ENCODE results near the gene CELF5. TPM values are rescaled to one million over a fixed set of nuclear protein-coding genes. Genes with fewer than 3 reads are reported as not detected.
"Not testable (repeated sequence)": the region's sequence is repeated elsewhere in the genome, so short reads cannot be mapped to it uniquely, and the experiment has no call there.

The CELF5 gene
- total and polyA plus RNA-seq, 2 experiments from 2014 or later: 5.6 to 10.6 TPM

DNA sequence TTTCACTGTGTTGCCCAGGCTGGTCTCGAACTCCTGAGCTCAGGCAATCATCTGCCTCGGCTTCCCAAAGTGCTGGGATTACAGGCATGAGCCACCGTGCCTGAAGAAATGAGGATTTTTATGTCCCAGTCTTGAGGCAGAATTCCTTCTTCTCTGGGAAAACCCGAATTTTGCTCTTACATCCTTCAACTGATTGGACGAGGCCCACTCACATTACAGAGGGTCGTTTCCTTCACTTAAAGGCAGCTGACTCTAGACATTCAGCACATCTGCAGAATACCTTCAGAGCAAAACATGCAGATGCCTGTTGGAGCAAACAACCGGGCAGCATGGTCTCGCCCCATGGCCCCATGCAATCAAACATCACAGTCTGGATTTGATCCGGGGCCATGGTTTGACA is 105.6 kb downstream of the CELF5 start (continued):
- TF ChIP-seq ZNF331 (CRISPR knock-in tag; IDR thresholded peaks at IDR 0.05; ENCODE audit: low read depth): no peak
- TF ChIP-seq NANOG (IDR thresholded peaks at IDR 0.05; ENCODE audit: borderline replicate concordance): no peak
- TF ChIP-seq POLR2AphosphoS5 (IDR thresholded peaks at IDR 0.05; ENCODE audit: low read depth): no peak
- TF ChIP-seq CREB1 (CRISPR knock-in tag; IDR thresholded peaks at IDR 0.05; ENCODE audit: low read depth): no peak

DNA sequence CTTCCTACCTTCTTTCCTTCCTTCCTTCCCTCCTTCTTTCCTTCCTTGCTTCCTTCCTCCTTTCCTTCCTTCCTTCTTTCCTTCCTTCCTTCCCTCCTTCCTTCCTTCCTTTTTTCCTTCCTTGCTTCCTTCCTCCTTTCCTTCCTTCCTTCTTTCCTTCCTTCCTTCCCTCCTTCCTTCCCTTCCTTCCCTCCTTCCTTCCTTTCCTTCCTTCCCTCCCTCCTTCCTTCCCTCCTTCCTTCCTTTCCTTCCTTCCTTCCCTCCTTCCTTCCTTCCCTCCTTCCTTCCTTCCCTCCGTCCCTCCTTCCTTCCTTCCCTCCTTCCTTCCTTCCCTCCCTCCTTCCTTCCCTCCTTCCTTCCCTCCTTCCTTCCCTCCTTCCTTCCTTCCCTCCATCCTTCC is 107.8 kb downstream of the CELF5 start:
- not testable (repeated sequence) for H2AFZ ChIP-seq; ATAC-seq; H3K9me3 Mint-ChIP-seq; H3K9me2 ChIP-seq (ENCODE audit: insufficient read depth); H3F3A ChIP-seq (replicated peaks; ENCODE audit: low read depth); H3K27me3 Mint-ChIP-seq (ENCODE audit: insufficient read depth, low read depth, poor library complexity); H3K4me3 ChIP-seq; H3K27ac ChIP-seq (ENCODE audit: low read depth); H3K4me1 ChIP-seq (ENCODE audit: insufficient read depth); DNase-seq (ENCODE audit: low spot score); H3K36me3 Mint-ChIP-seq (ENCODE audit: low read depth); H3K36me3 ChIP-seq (ENCODE audit: insufficient read depth); H3K27ac Mint-ChIP-seq; H3K79me2 ChIP-seq (replicated peaks; ENCODE audit: insufficient read depth); H3K4me3 Mint-ChIP-seq; H3K4me1 Mint-ChIP-seq; H3K4me2 ChIP-seq; H3K27me3 ChIP-seq (ENCODE audit: insufficient read depth); H4K20me1 ChIP-seq (replicated peaks; ENCODE audit: insufficient read depth)

DNA sequence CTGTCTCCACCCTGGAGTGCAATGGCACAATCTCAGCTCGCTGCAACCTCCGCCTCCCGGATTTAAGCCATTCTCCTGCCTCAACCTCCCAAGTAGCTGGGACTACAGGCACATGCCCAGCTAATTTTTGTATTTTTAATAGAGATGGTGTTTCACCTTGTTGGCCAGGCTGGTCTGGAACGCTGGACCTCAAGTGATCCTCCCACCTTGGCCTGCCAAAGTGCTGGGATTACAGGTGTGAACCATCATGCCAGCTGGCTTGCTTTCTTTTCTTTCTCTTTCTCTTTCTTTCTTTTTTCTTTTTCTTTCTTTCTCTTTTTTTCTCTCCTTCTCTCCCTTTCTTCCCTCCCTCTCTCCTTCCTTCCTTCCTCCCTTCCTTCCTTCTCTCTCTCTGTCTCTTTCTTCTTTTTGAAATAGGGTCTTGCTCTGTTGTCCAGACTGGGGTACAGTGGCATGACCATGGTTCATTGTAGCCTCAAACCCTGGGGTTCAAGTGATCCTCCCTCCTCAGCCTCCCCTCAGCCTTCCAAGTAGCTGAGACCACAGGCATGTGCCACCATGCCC is 108.6 kb downstream of the CELF5 start:
- Histone ChIP-seq H3K9me2 (ENCODE audit: insufficient read depth) (no peaks in the 10 kb centered on the region), H3K4me1 (ENCODE audit: insufficient read depth) (no peaks in the 10 kb centered on the region), H3K36me3 (ENCODE audit: insufficient read depth) (no peaks in the 10 kb centered on the region), H3K4me2 (no peak overlapping the region), H3K4me3 (no peak overlapping the region), H4K20me1 (replicated peaks; ENCODE audit: insufficient read depth) (no peaks in the 10 kb centered on the region; the same call in 1 of the 2 replicates), H3K27ac (ENCODE audit: low read depth) (no peak overlapping the region), H3F3A (replicated peaks; ENCODE audit: low read depth) (no peaks in the 10 kb centered on the region), H3K27me3 (ENCODE audit: insufficient read depth) (no peaks in the 10 kb centered on the region), H3K79me2 (replicated peaks; ENCODE audit: insufficient read depth) (no peaks in the 10 kb centered on the region), H2AFZ (no peak overlapping the region)
- Mint-ChIP-seq H3K4me1 (no peaks in the 10 kb centered on the region), H3K27ac (no peak overlapping the region), H3K36me3 (ENCODE audit: low read depth) (no peaks in the 10 kb centered on the region), H3K9me3 (peaks cover 7% of the 10 kb centered on the region), H3K4me3 (no peak overlapping the region), H3K27me3 (ENCODE audit: insufficient read depth, low read depth, poor library complexity) (peaks cover 5% of the 10 kb centered on the region)
- ATAC-seq: no peak
- TF ChIP-seq NANOG (IDR thresholded peaks at IDR 0.05; ENCODE audit: borderline replicate concordance) (no peak), EZH2 (IDR thresholded peaks at IDR 0.05; ENCODE audit: low read depth, unreplicated experiment) (no peak), EZH2phosphoT487 (IDR thresholded peaks at IDR 0.05; ENCODE audit: unreplicated experiment) (no peak)
- TF ChIP-seq, protein P1, sequence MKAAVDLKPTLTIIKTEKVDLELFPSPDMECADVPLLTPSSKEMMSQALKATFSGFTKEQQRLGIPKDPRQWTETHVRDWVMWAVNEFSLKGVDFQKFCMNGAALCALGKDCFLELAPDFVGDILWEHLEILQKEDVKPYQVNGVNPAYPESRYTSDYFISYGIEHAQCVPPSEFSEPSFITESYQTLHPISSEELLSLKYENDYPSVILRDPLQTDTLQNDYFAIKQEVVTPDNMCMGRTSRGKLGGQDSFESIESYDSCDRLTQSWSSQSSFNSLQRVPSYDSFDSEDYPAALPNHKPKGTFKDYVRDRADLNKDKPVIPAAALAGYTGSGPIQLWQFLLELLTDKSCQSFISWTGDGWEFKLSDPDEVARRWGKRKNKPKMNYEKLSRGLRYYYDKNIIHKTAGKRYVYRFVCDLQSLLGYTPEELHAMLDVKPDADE (IDR thresholded peaks at IDR 0.05): no peak
- no peak for DNase-seq (ENCODE audit: low spot score)

DNA sequence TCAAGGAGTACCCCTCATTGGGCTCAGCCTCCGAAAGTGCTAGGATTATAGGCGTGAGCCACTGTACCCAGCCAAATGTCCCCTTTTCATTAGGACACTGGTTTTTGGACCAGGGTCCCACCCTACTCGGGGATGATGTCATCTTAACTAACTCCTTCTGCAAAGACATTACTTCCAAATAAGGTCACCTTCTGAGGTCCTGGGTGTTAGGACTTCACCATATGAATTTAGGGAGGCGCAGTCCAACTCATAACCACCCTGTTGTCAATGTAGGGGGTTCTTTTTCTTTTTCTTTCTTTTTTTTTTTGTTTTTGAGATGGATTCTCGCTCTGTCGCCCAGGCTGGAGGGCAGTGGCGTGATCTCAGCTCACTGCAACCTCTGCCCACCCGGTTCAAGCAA is 109.2 kb downstream of the CELF5 start:
- H3K4me1 Mint-ChIP-seq: no peaks in the 10 kb centered on the region
- Histone ChIP-seq H3K4me2 (no peak overlapping the region), H2AFZ (no peak overlapping the region), H3K4me1 (ENCODE audit: insufficient read depth) (no peaks in the 10 kb centered on the region), H3K9me2 (ENCODE audit: insufficient read depth) (no peaks in the 10 kb centered on the region), H3F3A (replicated peaks; ENCODE audit: low read depth) (no peaks in the 10 kb centered on the region), H3K4me3 (no peak overlapping the region), H3K27ac (ENCODE audit: low read depth) (no peak overlapping the region), H3K27me3 (ENCODE audit: insufficient read depth) (no peaks in the 10 kb centered on the region), H3K36me3 (ENCODE audit: insufficient read depth) (no peaks in the 10 kb centered on the region), H4K20me1 (replicated peaks; ENCODE audit: insufficient read depth) (no peaks in the 10 kb centered on the region; the same call in 1 of the 2 replicates), H3K79me2 (replicated peaks; ENCODE audit: insufficient read depth) (no peaks in the 10 kb centered on the region)
- peaks cover 5% of the 10 kb centered on the region for H3K27me3 Mint-ChIP-seq (ENCODE audit: insufficient read depth, low read depth, poor library complexity)
- no peak overlapping the region for H3K27ac Mint-ChIP-seq
- H3K4me3 Mint-ChIP-seq: no peak overlapping the region
- ATAC-seq: no peak
- DNase-seq (ENCODE audit: low spot score): no peak
- no peaks in the 10 kb centered on the region for H3K36me3 Mint-ChIP-seq (ENCODE audit: low read depth)
- TF ChIP-seq NANOG (IDR thresholded peaks at IDR 0.05; ENCODE audit: borderline replicate concordance): no peak
- TF ChIP-seq STAT1 (IDR thresholded peaks at IDR 0.05; ENCODE audit: unreplicated experiment): no peak
- peaks cover 7% of the 10 kb centered on the region for H3K9me3 Mint-ChIP-seq

DNA sequence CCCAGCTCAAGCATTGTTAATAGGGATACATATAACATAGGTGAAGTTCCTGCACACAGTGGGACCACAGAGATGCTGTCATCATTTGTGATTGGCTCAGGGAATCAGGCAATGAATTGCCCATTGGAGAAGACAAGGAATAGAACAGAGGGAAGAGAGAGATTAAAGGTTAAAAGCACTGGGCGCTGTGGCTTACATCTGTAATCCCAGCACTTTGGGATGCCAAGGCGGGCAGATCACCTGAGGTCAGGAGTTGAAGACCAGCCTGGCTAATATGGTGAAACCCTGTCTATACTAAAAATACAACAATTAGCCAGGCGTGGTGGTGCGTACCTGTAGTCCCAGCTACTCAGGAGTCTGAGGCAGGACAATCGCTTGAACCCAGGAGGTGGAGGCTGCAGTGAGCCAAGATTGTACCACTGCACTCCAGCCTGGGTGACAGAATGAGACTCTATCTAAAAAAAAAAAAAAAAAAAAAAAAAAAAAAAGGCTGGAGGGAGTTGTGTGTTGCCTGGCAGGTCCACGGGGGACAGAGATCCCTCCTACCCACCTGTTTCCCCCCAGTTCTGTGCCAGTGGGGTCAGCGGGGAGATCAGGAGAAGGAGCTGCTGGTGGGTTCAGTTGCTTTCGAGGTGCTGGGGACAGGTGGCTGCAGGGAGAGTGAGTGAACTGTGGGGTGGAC is 110.4 kb downstream of the CELF5 start:
- H3K4me1 Mint-ChIP-seq; H3K4me3 ChIP-seq; H3K9me2 ChIP-seq (ENCODE audit: insufficient read depth); H3F3A ChIP-seq (replicated peaks; ENCODE audit: low read depth); H3K27ac ChIP-seq (ENCODE audit: low read depth); H3K36me3 Mint-ChIP-seq (ENCODE audit: low read depth); H2AFZ ChIP-seq; H3K4me2 ChIP-seq; H3K4me3 Mint-ChIP-seq; H3K4me1 ChIP-seq (ENCODE audit: insufficient read depth); H3K79me2 ChIP-seq (replicated peaks; ENCODE audit: insufficient read depth); ATAC-seq; H3K27ac Mint-ChIP-seq; H4K20me1 ChIP-seq (replicated peaks; ENCODE audit: insufficient read depth); H3K27me3 ChIP-seq (ENCODE audit: insufficient read depth); H3K27me3 Mint-ChIP-seq (ENCODE audit: insufficient read depth, low read depth, poor library complexity); H3K36me3 ChIP-seq (ENCODE audit: insufficient read depth); H3K9me3 Mint-ChIP-seq; DNase-seq (ENCODE audit: low spot score): not testable (repeated sequence)

All from GM23338 (cell line).